HG02588 (cell line): Measurements from ENCODE around the gene ARHGEF12.

ENCODE experiments used
- ATAC-seq: cut with Tn5 transposase; IDR thresholded peaks from one replicate; pipeline ENCODE4 v1.9.1; 2021; ENCODE audit warnings: mild to moderate bottlenecking, moderate library complexity; ENCODE audit not compliant: unreplicated experiment

Gene ARHGEF12

DNA sequence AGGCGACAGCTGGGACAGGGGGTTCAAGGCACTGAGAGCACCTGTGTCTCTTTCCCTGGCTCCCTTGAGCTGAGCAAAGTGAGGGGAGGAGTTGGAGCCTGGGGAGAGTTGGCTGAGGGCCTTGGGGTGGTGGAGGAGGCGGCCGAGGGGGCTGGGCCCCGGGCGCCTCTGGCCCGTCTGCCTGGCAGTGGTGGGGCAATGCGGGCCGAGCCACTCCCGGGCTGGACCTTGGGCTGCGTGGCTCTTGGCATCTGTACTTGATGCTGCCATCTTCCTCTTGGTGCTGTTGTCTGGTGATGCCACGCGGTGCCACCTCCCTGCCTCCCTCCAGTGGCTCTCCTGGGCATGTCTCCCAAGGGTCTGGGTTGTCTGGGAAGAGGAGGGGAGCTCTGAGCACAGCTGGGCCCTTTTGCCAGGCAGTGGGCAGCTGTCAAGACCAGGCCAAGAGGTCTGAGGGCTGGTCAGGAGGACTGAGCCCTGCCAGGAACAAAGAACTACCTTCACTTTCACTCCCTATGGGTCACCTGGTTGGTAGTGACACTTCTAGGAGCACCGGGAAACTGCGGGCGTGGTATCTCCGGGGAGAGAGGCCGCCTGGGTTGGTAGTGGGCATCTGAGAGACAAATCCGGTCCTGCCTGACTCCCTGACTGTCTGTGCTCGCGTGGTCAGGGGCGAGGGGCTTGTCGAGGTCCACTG lies 176.7 kb downstream of the ARHGEF12 start:
- no peak for ATAC-seq

DNA sequence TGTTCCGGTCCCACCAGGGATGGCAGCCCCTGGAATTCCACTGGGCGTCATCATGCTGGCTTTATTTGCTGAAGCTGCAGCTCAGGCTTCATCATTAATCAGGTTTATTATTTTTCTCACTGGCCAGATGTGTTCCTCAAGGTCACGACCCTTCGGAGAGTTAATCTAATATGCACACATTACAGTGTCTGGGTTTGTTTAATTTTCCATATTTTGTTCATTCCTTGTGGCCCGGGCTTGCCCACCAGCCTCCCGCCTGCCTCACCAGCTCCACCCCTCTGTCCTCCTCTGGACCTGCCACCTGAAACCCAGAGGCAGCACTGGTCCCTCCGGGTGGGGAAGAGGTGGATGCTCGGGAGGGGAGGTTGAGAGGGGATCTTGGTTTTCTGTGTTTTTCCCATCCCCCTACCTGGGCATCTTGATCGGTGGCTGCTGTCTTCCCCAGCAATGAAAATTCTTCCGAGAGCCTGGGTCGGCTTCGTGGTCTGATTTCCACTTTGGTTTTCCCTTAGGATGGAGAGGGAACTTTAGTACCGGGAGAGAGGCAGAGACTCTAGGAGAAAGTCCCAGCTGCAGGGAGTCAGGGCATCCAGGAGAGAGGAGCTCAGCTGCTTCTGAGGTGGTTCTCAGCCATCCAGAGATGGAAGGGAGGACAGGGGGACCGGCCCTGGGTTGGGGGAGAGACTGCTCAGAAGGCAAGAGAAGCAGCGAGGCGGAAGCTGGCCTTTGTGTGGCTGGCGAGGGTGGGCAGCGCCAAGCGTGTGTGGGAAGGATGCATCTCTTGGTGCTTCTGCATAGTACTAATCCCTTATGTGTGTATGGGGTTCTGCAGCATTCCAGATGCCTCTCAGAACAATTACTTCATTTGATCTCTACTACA lies 177.5 kb downstream of the ARHGEF12 start:
- ATAC-seq = no peak

- ATAC-seq = no peak
Observed at GRCh38 chr11:120514541-120515121, 178.4 kb downstream of the ARHGEF12 start.

DNA sequence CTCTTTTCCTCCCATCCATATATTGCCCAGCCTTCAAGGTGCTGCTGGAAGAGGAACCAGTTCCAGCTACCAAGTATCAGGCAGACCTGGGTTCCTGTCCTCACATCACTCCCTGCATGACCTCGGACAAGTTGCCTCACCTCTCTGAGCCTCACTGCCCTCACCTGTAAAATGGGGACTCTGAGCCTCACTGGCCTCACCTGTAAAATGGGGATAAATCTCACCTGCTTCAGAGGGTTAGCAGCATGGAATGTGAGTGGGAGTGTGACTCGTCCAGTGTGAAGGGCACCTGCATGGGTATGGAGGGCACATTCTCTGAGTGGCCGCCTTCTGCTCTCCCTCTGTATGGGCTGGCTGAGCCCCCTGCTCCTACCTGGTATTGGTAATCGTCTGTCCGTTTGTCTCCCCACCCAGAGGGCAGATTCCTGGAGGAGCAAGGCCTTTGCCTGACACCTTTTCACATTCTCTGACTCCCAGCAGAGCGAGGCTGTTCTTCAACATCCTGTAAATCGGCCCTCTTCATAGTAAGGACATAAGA lies 179.0 kb downstream of the ARHGEF12 start:
- ATAC-seq = no peak

GRCh38 chr11:120516461-120517389 lies 180.5 kb downstream of the ARHGEF12 start:
- no peak for ATAC-seq

DNA sequence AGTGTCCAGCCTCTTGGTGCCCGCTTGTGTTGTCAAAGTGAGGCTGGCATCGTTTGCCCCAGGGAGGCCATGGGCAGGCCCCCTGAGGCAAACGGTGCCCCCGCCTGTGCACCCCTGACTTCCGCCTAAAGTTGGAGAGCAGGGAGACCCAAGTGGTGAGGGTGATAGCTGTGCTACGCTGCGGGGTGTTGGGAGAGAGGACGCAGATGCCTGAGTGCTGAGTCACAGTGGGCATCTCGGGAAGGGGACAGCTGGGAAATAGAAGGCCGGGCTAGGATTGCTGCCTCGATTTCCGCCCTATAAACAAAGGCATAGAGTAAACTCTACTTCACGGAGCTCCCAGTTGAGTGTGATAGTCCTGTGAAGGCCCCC lies 181.2 kb downstream of the ARHGEF12 start:
- ATAC-seq = no peak

DNA sequence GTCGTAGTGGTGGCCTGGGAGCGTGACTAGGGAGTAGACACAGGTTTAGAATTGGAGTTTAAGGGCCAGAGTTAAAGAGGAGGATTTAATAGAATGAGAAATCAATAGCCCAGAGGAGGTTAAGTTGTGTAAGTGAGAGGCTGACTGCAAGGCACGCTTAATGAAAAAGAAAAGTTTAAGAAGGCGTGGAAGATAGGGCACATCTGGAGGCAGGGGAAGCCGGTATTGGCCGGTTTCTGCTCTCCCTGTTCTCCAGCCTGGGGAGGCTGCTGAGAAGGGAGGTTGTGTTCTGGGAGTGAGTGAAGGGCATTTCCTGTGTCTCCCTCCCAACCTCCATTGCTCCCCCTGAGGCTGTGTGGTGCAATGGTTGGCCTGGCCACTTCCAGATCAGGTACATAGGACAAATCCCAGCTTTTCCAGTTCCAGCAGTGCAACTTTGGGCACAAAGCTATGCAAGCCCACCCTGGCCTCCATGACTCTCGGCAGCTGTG lies 181.6 kb downstream of the ARHGEF12 start:
- ATAC-seq = no peak

GRCh38 chr11:120518356-120518755 lies 182.1 kb downstream of the ARHGEF12 start:
- ATAC-seq = no peak

GRCh38 chr11:120519474-120519873 lies 183.3 kb downstream of the ARHGEF12 start:
- no peak for ATAC-seq

GRCh38 chr11:120520091-120520822 lies 184.0 kb downstream of the ARHGEF12 start:
- no peak for ATAC-seq

- ATAC-seq = no peak
Observed at GRCh38 chr11:120521176-120521575, 185.0 kb downstream of the ARHGEF12 start.

DNA sequence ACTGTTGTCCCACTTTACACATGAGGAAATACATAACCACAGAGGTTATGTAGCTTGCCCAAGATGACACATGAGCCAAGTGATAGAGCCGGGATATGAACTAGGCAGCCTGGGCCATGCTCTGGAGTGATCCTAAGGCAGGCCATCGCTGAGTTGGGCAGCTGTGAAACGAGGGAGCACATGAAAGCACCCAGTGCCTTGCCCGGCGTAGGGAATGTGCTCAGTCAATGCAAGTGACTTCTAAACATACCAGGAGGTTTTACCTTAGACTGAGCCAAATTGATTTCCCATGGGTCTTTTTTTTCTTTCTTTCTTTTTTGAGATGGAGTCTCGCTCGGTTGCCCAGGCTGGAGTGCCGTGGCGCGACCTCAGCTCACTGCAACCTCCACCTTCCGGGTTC lies 185.8 kb downstream of the ARHGEF12 start:
- ATAC-seq = no peak

GRCh38 chr11:120522736-120523135 lies 186.5 kb downstream of the ARHGEF12 start:
- ATAC-seq = no peak

- ATAC-seq = no peak
Observed at GRCh38 chr11:120523196-120523595, 187.0 kb downstream of the ARHGEF12 start.

GRCh38 chr11:120524536-120525085 lies 188.4 kb downstream of the ARHGEF12 start:
- no peak for ATAC-seq

DNA sequence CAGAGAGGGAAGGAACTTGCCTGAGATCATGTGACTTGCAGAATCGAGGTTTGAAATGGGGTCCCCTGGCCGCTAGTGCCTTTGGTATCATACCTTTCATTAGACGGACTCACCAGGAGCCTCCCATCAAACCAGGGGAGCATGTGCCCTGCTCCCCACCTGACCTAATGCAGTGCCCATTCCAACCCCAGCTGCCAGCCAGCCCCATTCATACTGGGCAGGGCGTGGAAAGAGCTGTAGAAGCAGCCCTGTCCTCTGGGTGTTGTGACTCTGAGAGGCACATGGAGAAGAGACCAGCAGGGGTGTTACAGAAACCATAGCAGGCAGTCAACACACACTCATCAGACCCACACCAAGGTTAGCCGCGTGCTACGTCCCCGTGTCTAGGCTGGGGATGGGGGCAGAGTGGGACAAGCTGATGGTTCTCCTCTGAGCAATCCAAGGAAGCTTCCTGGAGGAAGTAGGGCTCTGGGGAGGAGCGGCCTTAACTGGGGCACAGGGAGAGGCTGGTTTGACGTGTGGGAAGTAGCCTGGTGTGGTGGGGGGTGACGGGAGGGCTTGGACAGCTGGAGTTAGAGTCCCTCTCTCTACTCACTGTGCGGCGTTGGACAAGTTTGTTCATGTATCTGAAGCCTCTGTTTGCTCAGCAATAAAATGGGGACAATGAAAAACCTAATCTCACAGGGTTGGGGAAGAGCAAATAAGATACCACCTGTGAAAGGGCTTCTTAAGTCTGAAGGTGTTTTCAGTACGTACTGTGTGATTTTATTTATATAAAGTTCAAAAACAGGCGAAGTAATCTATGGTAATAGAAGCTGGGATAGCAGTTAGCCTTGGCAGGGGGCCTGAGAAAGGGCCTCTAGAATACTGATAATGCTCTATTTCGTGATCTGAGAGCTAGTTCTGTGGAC lies 189.3 kb downstream of the ARHGEF12 start:
- no peak for ATAC-seq

DNA sequence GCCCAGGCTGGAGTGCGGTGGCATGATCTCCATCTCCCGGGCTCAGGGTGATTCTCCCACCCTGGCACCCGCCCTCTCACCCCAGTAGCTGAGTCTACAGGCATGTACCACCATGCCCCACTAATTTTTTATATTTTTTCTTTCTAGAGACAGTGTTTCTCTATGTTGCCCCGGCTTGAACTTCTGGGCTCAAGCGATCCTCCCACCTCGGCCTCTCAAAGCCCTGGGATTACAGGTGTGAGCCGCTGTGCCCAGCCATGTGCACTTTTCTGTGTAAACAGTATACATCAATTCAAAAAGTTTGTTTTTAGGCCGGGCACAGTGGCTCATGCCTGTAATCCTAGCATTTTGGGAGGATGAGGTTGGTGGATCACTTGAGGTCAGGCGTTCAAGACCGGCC lies 190.0 kb downstream of the ARHGEF12 start:
- no peak for ATAC-seq

DNA sequence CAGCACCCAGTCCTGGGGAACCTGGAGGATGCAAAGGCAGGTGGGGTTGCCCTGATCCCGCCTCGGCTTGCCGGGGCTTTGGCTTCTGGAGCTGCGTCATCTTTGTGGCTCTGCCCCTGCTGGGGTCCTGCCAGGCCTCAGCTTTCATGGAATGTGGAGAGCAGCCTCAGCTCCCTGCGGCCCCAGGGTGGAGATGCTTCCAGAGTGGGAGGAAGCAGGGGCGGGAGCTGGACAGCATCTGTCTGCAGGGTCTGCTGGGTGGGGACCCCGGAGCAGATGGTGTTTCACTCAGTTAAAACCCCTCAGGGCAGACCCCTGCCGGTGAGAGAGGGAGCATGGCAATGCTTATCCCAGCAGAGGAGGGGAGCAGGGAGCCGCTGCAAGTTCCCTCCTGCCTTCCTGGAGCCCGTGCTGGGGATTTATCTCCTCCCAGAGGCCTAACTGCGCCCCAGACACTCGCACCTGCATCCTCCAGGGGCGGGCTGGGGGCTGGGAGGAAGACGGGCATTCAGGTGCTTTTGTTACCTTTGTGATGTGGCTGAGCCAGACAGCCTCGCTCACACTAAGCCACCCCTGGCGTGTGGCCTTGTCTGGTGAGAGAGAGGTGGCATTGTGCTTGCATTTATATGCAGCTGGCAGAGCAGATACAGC lies 191.0 kb downstream of the ARHGEF12 start:
- no peak for ATAC-seq
